ENCODE measurements around the gene MAPRE3. TPM values are rescaled to one million over a fixed set of nuclear protein-coding genes. Genes with fewer than 3 reads are reported as not detected.
"Not testable (repeated sequence)": the region's sequence is repeated elsewhere in the genome, so short reads cannot be mapped to it uniquely, and the experiment has no call there.

The MAPRE3 gene
- 22.7 TPM for polyA plus RNA-seq (2013, experiment 1 of 2)
- polyA plus RNA-seq (2013, experiment 2 of 2): 21.4 TPM

DNA sequence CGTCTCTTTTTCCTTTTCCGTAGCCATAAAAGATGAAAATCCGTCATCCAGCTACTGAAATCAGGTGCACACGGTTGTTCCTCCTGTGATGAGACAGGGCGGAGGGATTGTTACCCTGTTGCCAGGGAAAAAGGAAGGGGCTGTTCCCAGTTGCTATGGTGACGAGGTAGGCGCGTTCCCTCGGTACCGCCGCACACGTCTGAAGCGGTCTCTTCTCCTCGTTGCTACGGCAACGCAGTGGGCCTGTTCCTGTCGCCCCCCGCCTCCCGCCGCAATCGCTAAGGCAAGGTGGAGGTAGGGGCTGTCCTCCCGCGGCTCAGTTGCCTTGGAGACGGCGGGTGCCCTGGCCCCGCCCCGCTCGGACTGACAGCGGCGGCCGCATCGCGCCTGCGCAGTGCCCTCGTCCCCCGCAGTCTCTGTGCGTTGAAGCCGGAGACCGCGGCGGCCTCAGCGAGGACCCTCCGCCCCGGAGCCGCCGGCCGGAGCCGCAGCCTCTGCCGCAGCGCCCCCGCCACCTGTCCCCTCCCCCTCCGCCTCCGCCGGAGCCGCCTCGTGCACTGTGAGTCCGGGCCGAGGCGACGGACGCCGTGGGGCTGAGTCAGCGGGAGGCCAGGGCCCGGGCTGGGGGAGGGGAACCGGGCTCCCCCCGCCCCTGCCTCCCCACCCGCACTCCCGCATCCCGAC is at the start of gene MAPRE3:
MAPRE3 (plus strand) TSS at position 394 of the 684 bp plus-strand sequence. CDS start 51,582 bp downstream, outside the sequence.
- H3K36me3 ChIP-seq (ENCODE audit: control insufficient read depth, insufficient read depth, low read length): no peaks in the 10 kb centered on the region
- H3K27ac ChIP-seq (ENCODE audit: low read depth, low read length, severe bottlenecking): no peak within 1 kb of the TSS
- H3K9me3 ChIP-seq (ENCODE audit: control insufficient read depth, low read length): no peaks in the 10 kb centered on the region
- 0 to 1% methylated on average over 26 to 36 of the region's 69 CpGs for WGBS, 2 experiments (ENCODE audit: insufficient coverage in 2 of 2)
- H3K4me3 ChIP-seq (ENCODE audit: extremely low read depth, insufficient read depth, low read length, poor library complexity, severe bottlenecking): peak within 1 kb of the TSS; percentile 64
- H3K4me1 ChIP-seq (ENCODE audit: control insufficient read depth, insufficient read depth, low read length, poor library complexity, severe bottlenecking): peaks cover 6% of the 10 kb centered on the region

DNA sequence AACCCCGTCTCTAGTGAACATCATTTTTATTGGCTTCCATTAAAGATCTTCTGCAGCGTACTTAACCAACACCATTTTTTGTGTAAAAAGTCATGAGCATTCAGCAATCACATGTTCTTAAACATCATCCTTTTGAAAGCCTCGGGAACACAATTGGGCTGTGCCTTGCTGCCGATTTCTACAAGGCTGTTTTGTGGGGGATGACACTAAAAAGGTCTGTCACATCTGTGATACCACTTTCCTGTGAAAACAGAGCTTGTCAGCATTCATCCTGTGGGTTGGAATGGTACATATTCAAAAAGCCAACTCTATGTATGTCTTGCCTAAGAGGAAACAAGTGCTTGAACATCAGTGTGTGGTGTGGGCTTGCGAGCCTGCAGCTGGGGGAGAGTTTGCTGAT is 49.1 kb upstream of the MAPRE3 start:
- H3K27ac ChIP-seq (ENCODE audit: low read depth, low read length, severe bottlenecking): no peak overlapping the region
- H3K4me3 ChIP-seq (ENCODE audit: extremely low read depth, insufficient read depth, low read length, poor library complexity, severe bottlenecking): no peak overlapping the region
- WGBS, 2 experiments (ENCODE audit: insufficient coverage in 2 of 2): 84 to 95% methylated on average over 3 to 4 of the region's 5 CpGs
- no peaks in the 10 kb centered on the region for H3K36me3 ChIP-seq (ENCODE audit: control insufficient read depth, insufficient read depth, low read length)
- H3K4me1 ChIP-seq (ENCODE audit: control insufficient read depth, insufficient read depth, low read length, poor library complexity, severe bottlenecking): peaks cover 16% of the 10 kb centered on the region
- no peaks in the 10 kb centered on the region for H3K9me3 ChIP-seq (ENCODE audit: control insufficient read depth, low read length)

DNA sequence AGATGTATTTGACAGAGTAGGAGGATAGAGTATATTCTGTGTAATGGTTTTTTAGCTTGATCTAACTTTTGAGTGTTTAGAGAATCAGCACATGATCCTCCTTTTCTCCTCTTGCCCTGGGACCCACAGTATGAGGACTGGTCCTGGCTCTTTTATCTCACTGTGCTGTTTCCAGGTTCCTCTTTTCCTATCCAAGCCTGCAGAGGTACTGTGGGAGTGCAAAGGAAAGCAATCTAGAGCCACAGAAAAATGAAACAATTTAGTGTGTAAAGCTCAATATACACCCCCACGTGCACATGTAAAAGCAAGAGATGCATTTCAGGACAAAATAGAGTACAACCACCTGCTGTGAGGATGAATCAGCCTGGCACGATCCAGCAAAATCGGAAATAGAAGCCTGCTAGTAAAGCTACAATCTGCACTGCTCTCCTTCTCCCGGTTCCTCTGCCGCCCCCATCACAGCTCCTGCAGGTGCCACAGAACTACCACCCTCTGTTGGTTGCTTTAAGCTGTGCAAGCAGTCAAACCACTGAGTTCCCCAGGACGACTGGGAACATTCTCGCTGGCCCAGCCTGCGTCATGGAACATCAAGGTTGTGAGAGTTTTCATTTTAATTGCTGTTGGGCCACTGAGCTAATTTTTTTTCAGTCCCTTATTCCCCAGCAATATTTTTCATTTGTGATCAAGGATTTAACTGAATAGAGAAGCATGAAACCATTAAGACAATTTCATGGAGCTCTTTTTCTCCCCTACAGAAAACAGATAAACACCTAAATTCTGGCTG is 47.8 kb upstream of the MAPRE3 start:
- no peaks in the 10 kb centered on the region for H3K36me3 ChIP-seq (ENCODE audit: control insufficient read depth, insufficient read depth, low read length)
- H3K9me3 ChIP-seq (ENCODE audit: control insufficient read depth, low read length): no peaks in the 10 kb centered on the region
- WGBS, 2 experiments (ENCODE audit: insufficient coverage in 2 of 2): 5 to 17% methylated on average over 4 to 6 of the region's 8 CpGs
- H3K27ac ChIP-seq (ENCODE audit: low read depth, low read length, severe bottlenecking): no peak overlapping the region
- no peak overlapping the region for H3K4me3 ChIP-seq (ENCODE audit: extremely low read depth, insufficient read depth, low read length, poor library complexity, severe bottlenecking)
- H3K4me1 ChIP-seq (ENCODE audit: control insufficient read depth, insufficient read depth, low read length, poor library complexity, severe bottlenecking): peaks cover 16% of the 10 kb centered on the region

GRCh38 chr2:26923189-26923466 is 47.3 kb upstream of the MAPRE3 start:
- 70 to 71% methylated on average over 1 of the region's 1 CpG for WGBS, 2 experiments (ENCODE audit: insufficient coverage in 2 of 2)
- not testable (repeated sequence) for H3K27ac ChIP-seq (ENCODE audit: low read depth, low read length, severe bottlenecking)
- H3K4me1 ChIP-seq (ENCODE audit: control insufficient read depth, insufficient read depth, low read length, poor library complexity, severe bottlenecking): peaks cover 16% of the 10 kb centered on the region

DNA sequence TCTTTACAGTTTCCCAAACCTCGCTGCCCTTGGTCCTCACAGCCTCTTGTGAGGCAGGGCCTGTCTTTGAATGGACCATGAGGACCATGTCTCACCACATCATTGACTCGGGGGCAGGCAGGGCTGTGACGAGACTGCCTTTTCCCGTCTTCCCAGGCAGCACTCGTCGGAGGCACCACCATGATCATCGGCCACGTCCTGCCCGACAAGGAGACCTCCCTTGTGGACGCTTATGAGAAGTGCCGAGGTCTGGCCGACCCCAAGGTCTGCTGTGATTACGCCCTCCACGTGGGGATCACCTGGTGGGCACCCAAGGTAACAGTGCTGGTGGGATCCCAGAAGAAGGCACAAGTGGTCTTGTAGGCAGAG is 45.7 kb upstream of the MAPRE3 start:
- no peak overlapping the region for H3K4me3 ChIP-seq (ENCODE audit: extremely low read depth, insufficient read depth, low read length, poor library complexity, severe bottlenecking)
- H3K9me3 ChIP-seq (ENCODE audit: control insufficient read depth, low read length): no peaks in the 10 kb centered on the region
- 97 to 98% methylated on average over 11 to 12 of the region's 14 CpGs for WGBS, 2 experiments (ENCODE audit: insufficient coverage in 2 of 2)
- H3K4me1 ChIP-seq (ENCODE audit: control insufficient read depth, insufficient read depth, low read length, poor library complexity, severe bottlenecking): peaks cover 16% of the 10 kb centered on the region
- H3K27ac ChIP-seq (ENCODE audit: low read depth, low read length, severe bottlenecking): peak overlapping the region; percentile 69
- no peaks in the 10 kb centered on the region for H3K36me3 ChIP-seq (ENCODE audit: control insufficient read depth, insufficient read depth, low read length)

More at GRCh38 chr2:26923189-26923466, 47.3 kb upstream of the MAPRE3 start:
- H3K9me3 ChIP-seq (ENCODE audit: control insufficient read depth, low read length); H3K4me3 ChIP-seq (ENCODE audit: extremely low read depth, insufficient read depth, low read length, poor library complexity, severe bottlenecking); H3K36me3 ChIP-seq (ENCODE audit: control insufficient read depth, insufficient read depth, low read length): not testable (repeated sequence)

DNA sequence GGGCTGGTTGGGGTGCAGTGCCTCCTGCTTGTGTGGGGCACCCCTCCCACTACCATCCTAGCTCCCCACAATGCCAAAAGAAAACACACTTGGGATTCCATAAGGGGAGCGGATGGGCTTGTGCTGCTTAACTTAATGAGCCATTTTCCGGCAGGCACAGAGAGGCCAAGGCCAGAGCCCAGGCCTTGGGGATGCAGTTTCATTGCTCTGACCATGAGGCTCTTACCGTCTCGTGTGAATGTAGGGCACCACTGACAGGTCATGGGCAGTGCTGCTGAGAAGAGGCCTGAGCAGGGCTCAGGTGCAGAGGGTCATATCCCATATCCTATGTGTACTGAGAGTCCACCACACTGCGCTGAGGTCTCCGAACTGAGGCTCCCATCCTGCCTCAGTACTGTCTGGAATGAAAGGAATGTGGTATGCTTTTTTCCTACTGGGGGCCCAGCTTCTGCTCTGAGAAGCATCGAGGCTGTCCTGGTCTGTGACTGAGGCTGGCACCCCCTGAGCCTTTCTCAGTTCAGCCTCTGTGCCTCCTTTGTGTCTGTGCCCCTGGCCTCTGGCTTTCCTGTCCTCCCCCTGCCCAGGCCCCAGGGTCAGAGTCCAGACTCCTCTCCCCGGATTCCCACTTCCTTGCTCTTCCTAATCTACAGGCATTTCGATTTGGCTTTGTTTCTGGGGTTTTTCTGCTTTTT is 45.2 kb upstream of the MAPRE3 start:
- H3K4me1 ChIP-seq (ENCODE audit: control insufficient read depth, insufficient read depth, low read length, poor library complexity, severe bottlenecking): peaks cover 16% of the 10 kb centered on the region
- 50 to 66% methylated on average over 5 to 9 of the region's 9 CpGs for WGBS, 2 experiments (ENCODE audit: insufficient coverage in 2 of 2)
- no peak overlapping the region for H3K4me3 ChIP-seq (ENCODE audit: extremely low read depth, insufficient read depth, low read length, poor library complexity, severe bottlenecking)
- no peaks in the 10 kb centered on the region for H3K9me3 ChIP-seq (ENCODE audit: control insufficient read depth, low read length)
- H3K36me3 ChIP-seq (ENCODE audit: control insufficient read depth, insufficient read depth, low read length): no peaks in the 10 kb centered on the region
- H3K27ac ChIP-seq (ENCODE audit: low read depth, low read length, severe bottlenecking): peak overlapping the region; percentile 69

DNA sequence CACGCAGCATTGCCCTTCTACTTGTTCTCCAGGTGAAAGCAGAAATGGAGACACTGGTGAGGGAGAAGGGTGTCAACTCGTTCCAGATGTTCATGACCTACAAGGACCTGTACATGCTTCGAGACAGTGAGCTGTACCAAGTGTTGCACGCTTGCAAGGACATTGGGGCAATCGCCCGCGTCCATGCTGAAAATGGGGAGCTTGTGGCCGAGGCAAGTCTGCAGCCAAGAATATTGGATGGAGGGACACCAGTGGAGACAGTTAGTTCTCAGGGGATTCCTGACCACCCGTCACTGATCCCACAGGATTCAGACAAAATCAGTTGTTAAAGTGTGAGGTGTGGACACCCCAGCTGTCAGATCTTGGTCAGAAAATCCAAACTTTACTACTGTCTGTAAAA is 43.2 kb upstream of the MAPRE3 start:
- no peak overlapping the region for H3K27ac ChIP-seq (ENCODE audit: low read depth, low read length, severe bottlenecking)
- H3K4me1 ChIP-seq (ENCODE audit: control insufficient read depth, insufficient read depth, low read length, poor library complexity, severe bottlenecking): peaks cover 16% of the 10 kb centered on the region
- no peak overlapping the region for H3K4me3 ChIP-seq (ENCODE audit: extremely low read depth, insufficient read depth, low read length, poor library complexity, severe bottlenecking)
- no peaks in the 10 kb centered on the region for H3K9me3 ChIP-seq (ENCODE audit: control insufficient read depth, low read length)
- WGBS, 2 experiments (ENCODE audit: insufficient coverage in 2 of 2): 92 to 98% methylated on average over 8 to 9 of the region's 9 CpGs
- no peaks in the 10 kb centered on the region for H3K36me3 ChIP-seq (ENCODE audit: control insufficient read depth, insufficient read depth, low read length)

DNA sequence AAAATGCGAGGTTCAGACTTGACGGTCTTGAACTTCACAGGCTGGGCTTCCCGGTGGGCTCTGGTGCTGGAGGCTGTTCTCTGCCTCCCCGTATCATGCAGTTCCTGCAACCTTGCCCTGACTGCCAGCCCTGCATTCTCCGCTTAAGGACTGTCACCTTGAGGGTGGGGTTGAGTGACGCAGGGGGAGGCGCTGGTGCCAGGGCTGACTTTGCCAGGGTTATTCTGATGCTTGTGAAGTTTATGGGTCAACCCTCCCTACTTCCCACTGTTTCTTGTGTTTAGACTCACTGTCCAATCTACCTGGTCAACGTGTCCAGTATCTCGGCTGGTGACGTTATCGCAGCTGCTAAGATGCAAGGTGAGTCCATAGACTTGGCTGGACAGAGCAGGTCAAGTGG is 37.5 kb upstream of the MAPRE3 start:
- 85% methylated on average over 5 to 8 of the region's 11 CpGs for WGBS, 2 experiments (ENCODE audit: insufficient coverage in 2 of 2)
- no peak overlapping the region for H3K4me3 ChIP-seq (ENCODE audit: extremely low read depth, insufficient read depth, low read length, poor library complexity, severe bottlenecking)
- H3K36me3 ChIP-seq (ENCODE audit: control insufficient read depth, insufficient read depth, low read length): no peaks in the 10 kb centered on the region

GRCh38 chr2:26933431-26934334 is 36.8 kb upstream of the MAPRE3 start:
- H3K4me1 ChIP-seq (ENCODE audit: control insufficient read depth, insufficient read depth, low read length, poor library complexity, severe bottlenecking): peaks cover 3% of the 10 kb centered on the region
- no peak overlapping the region for H3K27ac ChIP-seq (ENCODE audit: low read depth, low read length, severe bottlenecking)
- WGBS, 2 experiments (ENCODE audit: insufficient coverage in 2 of 2): 90 to 93% methylated on average over 15 to 16 of the region's 16 CpGs
- no peak overlapping the region for H3K4me3 ChIP-seq (ENCODE audit: extremely low read depth, insufficient read depth, low read length, poor library complexity, severe bottlenecking)
- H3K9me3 ChIP-seq (ENCODE audit: control insufficient read depth, low read length): no peaks in the 10 kb centered on the region
- H3K36me3 ChIP-seq (ENCODE audit: control insufficient read depth, insufficient read depth, low read length): no peaks in the 10 kb centered on the region

More for the DNA sequence above, 37.5 kb upstream of the MAPRE3 start:
- Histone ChIP-seq H3K9me3 (ENCODE audit: control insufficient read depth, low read length) (no peaks in the 10 kb centered on the region), H3K4me1 (ENCODE audit: control insufficient read depth, insufficient read depth, low read length, poor library complexity, severe bottlenecking) (no peaks in the 10 kb centered on the region), H3K27ac (ENCODE audit: low read depth, low read length, severe bottlenecking) (no peak overlapping the region)

DNA sequence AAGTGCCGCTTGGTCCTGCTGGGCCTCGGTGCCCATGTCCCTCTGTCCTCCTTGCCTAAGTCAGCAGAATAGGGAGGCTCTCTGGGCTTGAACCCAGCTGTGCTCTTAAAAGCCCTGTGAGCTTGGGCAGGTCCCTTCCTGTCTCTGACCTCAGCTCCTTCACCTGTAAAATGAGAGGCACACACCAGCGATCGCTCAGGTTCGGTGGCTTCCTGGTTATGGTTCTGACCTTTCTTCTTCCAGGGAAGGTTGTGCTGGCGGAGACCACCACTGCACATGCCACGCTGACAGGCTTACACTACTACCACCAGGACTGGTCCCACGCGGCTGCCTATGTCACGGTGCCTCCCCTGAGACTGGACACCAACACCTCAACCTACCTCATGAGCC is 36.1 kb upstream of the MAPRE3 start:
- Histone ChIP-seq H3K4me3 (ENCODE audit: extremely low read depth, insufficient read depth, low read length, poor library complexity, severe bottlenecking) (no peak overlapping the region), H3K36me3 (ENCODE audit: control insufficient read depth, insufficient read depth, low read length) (no peaks in the 10 kb centered on the region), H3K27ac (ENCODE audit: low read depth, low read length, severe bottlenecking) (no peak overlapping the region), H3K9me3 (ENCODE audit: control insufficient read depth, low read length) (no peaks in the 10 kb centered on the region), H3K4me1 (ENCODE audit: control insufficient read depth, insufficient read depth, low read length, poor library complexity, severe bottlenecking) (peaks cover 3% of the 10 kb centered on the region)
- 97 to 100% methylated on average over 5 to 8 of the region's 10 CpGs for WGBS, 2 experiments (ENCODE audit: insufficient coverage in 2 of 2)

All from mesodermal cell (in vitro differentiated cells).